GM19438 (cell line): ENCODE data around the gene LARP4B.

Source experiments
- ATAC-seq: cut with Tn5 transposase; IDR thresholded peaks from one replicate; pipeline ENCODE4 v1.9.1; 2021; ENCODE audit warnings: low read depth; ENCODE audit not compliant: unreplicated experiment

Gene LARP4B

GRCh38 chr10:927131-927530 is 4.4 kb downstream of the LARP4B start:
- ATAC-seq = no peak

DNA sequence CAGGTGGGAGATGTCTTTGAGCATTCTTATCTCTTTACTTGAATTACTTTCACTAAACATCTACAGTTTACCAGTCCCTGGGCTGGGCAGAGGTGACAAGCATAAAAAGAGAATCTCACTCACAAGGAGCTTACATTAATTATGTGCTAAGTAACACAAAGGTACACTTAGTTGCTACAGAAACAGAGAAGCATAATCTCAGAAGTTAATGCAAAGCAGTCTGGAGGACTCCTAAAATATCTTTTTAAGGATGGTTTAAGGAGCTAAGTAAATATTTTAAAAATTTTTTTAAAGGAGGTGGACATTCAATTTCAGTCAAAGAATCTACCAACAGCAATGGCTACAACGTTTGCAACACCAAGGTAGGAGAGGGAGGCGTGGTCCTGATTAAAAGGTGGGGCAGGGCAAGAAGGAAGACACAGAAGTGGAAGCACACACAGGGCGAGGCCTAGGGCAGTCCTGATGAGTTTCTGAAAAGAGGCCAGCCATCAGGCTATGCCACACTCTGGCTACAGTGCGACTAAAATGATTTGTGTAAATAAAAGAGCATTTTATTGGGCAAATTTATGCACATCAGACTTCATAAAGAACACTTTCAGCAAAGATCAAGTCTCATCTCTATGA is 5.3 kb downstream of the LARP4B start:
- no peak for ATAC-seq

GRCh38 chr10:924524-924859 is 7.0 kb downstream of the LARP4B start:
- no peak for ATAC-seq

DNA sequence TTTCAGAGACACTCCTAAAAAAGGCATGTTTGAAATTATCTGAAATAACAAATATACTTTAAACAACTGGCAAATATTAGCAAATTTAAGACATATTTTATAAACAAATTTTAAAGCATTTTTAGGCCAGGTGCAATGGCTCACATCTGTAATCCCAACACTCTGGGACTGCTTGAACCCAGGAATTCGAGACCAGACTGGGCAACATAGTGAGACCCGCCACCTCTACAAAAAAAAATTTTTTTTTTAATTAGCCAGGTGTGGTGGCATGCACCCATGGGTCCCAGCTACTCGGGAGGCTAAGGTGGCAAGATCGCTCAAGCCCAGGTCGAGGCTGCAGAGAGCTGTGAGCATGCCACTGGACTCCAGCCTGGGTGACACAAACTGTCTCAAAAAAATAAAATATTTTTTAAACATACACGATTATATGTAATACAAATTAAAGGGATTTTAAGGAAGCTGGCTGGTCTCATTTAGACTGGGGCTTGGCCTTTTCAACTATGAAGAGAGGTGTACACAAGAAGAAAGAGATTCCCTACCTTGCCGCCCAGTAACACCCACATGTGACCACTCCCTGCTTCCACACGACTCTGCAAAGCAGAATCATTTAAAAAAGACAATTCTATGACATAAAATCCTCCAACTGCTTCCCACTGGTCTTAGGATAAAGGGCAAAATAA is 7.5 kb downstream of the LARP4B start:
- ATAC-seq = no peak

DNA sequence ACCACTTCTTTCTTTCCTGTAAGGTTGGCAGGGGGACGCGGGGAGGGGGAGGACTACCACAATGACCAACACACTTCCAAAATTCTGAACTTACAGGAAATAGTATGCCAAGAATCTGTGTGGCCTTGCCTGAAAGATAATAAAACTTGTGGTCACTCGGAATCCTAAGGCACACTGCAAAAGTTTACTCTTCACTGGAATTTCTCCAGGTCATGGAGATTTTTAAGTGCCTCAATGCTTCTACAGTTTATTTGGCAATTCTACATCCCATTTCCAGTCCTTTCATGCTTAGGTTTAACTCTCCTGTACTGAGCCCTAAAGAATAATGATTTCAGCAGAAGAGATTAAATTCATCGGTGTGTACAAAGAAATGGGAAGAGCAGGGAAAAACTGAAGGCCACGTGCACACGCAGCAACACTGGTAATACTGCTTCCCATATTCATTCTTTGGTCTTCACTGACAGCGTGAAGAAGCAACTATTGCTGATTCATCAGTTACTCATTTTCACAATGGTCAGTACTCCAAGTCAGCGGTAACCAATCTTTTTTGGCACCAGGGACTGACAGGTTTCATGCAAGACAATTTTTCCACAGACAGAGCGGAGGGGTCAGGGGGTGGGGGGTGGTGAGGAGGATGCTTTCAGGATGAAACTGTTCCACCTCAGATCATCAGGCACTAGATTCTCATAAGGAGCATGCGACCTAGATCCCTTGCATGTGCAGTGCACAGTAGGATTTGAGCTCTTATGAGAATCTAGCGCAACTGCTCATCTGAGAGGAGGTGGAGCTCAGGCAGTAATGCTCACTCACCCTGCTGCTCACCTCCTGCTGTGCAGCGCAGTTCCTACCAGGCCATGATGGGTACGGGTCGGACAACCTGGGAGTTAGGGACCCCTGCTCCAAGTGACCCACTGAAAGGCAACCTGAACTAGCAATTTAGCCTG is 9.8 kb downstream of the LARP4B start:
- no peak for ATAC-seq

GRCh38 chr10:920450-920849 is 11.1 kb downstream of the LARP4B start:
- no peak for ATAC-seq

DNA sequence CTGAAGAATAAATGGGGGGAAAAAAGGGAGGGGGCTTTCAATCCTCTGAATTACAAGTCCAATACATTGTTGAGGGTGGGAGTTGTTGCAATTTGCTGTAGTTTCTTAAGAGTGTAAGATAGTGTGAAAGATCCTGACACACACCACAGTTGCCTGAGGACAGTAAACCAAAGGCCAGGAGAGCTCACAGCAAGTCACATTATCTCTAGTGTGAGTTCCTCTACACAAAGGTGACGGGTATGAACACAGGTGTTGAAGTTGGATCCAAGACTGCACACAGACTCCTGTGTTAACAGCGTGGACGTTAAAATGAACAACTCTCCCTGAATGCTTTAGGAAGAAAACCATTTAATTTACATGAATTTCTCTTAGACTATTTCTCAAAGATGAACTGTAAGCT is 12.0 kb downstream of the LARP4B start:
- no peak for ATAC-seq

GRCh38 chr10:917999-918398 is 13.5 kb downstream of the LARP4B start:
- no peak for ATAC-seq

GRCh38 chr10:917416-917720 is 14.1 kb downstream of the LARP4B start:
- ATAC-seq = no peak

DNA sequence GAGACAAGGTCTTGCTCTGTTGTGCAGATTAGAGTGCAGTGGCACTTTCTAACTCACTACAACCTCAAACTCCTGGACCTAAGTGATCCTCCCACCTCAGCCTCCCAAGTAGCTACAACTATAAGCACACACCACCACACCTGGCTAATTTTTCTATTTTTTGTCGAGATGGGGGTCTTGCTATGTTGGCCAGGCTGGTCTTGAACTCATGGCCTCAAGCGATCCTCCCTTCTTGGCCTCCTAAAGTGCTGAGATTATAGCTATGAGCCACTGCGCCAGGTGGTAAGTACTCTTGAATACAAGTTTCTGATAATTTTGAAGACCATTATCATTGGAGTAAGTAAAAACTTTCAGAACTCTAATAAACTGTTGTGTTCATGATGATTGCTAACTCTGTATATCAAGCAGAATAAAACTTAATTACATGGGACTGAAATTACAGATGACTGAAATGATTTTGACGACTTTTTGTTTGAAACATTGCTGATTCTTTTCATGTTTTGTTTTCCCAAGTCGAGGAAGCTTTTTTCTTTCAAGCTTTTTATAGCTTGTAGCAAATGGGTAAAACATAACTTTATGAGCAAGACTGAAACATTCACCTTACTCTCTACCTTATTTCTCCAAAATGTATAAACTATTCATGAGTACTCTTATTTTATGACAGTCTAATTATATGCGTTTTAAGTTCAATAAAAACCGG is 14.6 kb downstream of the LARP4B start:
- ATAC-seq = no peak

- no peak for ATAC-seq
Measured at GRCh38 chr10:909831-910230, 21.7 kb downstream of the LARP4B start.

- no peak for ATAC-seq
Measured at GRCh38 chr10:905972-906371, 25.5 kb downstream of the LARP4B start.

DNA sequence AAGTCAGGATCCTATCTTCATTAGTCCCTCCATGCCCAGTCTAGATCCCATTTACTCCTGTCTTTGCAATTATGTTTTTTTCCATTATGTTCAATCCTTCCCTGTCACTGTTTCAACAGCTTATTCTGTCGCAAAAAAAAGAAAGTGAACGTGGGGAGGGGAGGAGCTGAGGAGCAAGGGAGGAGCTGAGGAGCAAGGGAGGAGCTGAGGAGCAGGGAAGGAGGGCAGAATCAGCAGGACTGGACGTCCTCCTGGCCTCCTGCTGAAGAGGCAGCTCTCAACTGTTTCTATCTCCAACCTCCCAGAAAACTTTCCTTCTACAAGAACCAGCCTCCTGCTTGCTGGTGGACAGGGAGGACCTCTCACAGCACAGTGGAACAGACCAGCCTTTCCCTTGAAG is 26.0 kb downstream of the LARP4B start:
- no peak for ATAC-seq

DNA sequence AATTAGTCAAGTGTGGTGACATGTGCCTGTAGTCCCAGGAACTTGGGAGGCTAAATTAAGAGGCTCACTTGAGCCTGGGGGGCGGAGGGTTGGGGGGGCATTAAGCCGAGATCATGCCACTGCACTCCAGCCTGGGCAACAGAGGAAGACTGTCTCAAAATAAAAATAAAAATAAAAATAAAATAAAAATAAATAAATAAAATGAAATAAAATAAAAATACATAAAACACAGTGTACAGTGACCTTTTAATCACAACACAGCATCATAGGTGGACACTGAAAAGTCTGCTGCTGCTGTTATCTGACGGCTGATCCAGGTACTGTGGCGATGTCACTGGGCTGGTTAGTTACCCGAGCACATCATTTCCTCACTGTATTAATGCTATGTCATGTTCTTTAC is 27.1 kb downstream of the LARP4B start:
- no peak for ATAC-seq

DNA sequence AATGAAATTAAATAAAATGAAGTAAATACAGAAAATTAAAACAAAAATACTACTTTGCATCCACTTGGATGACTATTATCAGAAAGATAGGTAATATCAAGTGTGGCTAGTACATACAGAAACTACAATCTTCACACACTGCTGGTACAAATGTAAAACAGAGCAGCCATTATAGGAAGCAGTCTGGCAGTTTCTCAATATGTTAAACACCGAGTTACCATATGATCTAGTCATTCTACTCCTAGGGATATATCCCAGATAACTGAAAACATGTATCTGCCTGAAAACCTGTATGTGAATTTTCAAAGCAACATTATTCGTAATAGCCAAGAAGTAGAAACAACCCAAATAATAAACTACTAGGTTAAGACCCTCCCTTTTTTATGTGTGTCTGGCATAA is 33.4 kb downstream of the LARP4B start:
- no peak for ATAC-seq

GRCh38 chr10:896982-897381 is 34.5 kb downstream of the LARP4B start:
- ATAC-seq = no peak

DNA sequence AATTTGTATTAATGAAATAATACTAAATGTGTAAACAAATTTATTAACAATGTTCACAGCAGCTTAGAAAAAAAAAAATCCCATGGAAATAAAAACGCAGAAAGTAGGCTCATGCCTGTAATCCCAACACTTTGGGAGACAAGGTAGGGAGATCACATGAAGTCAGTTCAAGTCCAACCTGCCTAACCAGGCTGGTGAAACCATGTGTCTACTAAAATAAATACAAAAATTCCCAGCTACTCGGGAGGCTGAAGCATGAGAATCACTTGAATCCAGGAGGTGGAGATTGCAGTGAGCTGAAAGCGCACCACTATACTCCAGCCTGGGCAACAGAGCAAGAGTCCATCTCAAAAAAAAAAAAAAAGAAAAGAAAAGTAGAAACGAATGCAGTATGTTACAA is 36.2 kb downstream of the LARP4B start:
- ATAC-seq = no peak

DNA sequence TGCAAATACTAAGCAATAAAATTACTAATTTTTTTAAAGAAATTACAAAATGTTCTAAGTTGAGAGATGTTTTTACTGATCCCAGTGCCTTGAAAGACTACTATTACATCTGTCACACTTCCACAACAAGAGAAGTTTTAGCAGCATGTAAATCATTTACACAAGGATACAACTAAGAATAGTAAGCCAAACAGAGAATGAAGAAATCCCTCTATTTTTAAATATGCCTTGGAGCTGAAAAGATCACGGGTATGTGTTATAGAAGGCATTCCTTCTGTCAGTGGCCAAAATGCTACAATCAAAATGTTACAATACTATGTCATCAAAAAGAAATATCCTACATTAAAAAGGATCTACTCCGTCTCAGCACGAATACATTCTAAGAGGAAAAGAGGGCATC is 52.6 kb downstream of the LARP4B start:
- no peak for ATAC-seq

GRCh38 chr10:878333-878759 is 53.2 kb downstream of the LARP4B start:
- no peak for ATAC-seq

GRCh38 chr10:876438-876837 is 55.1 kb downstream of the LARP4B start:
- no peak for ATAC-seq

DNA sequence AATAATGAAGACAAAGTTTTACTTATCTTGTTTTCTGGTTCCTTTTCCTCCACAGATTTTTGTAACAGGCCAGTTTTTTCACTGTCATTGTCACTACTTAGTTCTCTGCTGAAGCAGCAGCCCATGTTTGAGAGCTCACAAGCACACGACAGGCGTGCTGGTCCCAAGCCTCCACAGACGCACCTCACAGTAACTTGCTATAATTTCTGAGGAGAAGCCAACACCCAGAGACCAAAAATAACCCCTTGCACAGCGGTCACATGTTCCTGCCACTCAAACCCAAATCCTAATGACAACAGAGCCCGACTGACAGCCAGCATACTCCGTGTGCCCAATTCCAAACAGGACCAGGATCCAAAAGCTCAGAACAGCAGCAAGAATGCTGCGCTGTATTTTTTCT is 58.5 kb downstream of the LARP4B start:
- ATAC-seq = no peak
